ENCODE results near the gene REPS2.

DNA sequence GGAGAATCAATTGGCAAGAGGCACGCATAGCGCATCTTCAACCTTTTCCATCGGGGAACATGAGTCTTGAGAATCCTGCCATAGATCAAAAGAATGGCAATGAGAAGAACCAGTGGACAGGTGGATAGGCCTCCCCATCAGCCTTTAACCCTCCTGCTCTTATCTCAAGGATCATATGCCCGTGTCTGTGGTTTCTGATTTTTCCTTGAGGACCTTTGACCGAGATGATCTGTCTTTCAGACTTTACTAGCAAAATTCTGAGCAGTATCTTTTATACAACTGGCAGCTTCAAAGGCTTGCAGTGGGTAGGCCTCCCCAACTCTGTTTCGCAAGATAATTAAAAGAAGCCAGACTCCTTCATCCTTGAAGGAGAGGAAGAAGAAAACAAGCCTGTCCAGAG is 174.4 kb downstream of the REPS2 start:
- TF ChIP-seq, protein P1, sequence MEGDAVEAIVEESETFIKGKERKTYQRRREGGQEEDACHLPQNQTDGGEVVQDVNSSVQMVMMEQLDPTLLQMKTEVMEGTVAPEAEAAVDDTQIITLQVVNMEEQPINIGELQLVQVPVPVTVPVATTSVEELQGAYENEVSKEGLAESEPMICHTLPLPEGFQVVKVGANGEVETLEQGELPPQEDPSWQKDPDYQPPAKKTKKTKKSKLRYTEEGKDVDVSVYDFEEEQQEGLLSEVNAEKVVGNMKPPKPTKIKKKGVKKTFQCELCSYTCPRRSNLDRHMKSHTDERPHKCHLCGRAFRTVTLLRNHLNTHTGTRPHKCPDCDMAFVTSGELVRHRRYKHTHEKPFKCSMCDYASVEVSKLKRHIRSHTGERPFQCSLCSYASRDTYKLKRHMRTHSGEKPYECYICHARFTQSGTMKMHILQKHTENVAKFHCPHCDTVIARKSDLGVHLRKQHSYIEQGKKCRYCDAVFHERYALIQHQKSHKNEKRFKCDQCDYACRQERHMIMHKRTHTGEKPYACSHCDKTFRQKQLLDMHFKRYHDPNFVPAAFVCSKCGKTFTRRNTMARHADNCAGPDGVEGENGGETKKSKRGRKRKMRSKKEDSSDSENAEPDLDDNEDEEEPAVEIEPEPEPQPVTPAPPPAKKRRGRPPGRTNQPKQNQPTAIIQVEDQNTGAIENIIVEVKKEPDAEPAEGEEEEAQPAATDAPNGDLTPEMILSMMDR (IDR thresholded peaks at IDR 0.05): no peak
- no peak for TF ChIP-seq POLR2A (IDR thresholded peaks at IDR 0.05)
